IMR-90 (cell line): Measurements from ENCODE around the gene FBLN7. TPM values are rescaled to one million over a fixed set of nuclear protein-coding genes. Genes with fewer than 3 reads are reported as not detected.

Source experiments
- ATAC-seq: fragments of 200-7000 bp; cut with Tn5 transposase; 2 replicates; pipeline ENCODE4 v1.9.1; 2020; ENCODE audit warnings: low read depth, mild to moderate bottlenecking, moderate library complexity
- BruUV-seq: library from RNA; stranded (reverse); fragments of 400-500 nt; replicated peaks from 2 replicates; lab custom pipeline; 2021; lab: Mats Ljungman, UMichigan
- CTCF ChIA-PET: fragments of 300-600 bp; formaldehyde crosslinking; extraction: SDS; loops from one replicate; lab custom pipeline; 2021; ENCODE audit warnings: antibody characterized with exemption; lab: Yijun Ruan, JAX
- POLR2A ChIA-PET: fragments of 300-600 bp; sonication (Branson Sonifier 250); formaldehyde crosslinking; loops from one replicate; lab custom pipeline; 2022; ENCODE audit warnings: antibody characterized with exemption; ENCODE audit not compliant: unreplicated experiment; lab: Charles Lee
- DNase-seq: peaks from one replicate; pipeline ENCODE4 v3.0.0; 2013
- H2AFZ ChIP-seq: replicated peaks from 2 replicates; pipeline ENCODE3; 2013; ENCODE audit warnings: low read length, mild to moderate bottlenecking; ENCODE audit not compliant: poor library complexity
- H2AK5ac ChIP-seq: 2 replicates; pipeline ENCODE4 v1.6.1; 2013; ENCODE audit warnings: low read depth, low read length, inconsistent platforms
- H2AK9ac ChIP-seq: replicated peaks from 2 replicates; pipeline ENCODE3; 2013; ENCODE audit warnings: mild to moderate bottlenecking, low read depth, low read length, moderate library complexity; ENCODE audit not compliant: poor library complexity
- H2BK120ac ChIP-seq: 2 replicates; pipeline ENCODE4 v1.6.1; 2013; ENCODE audit warnings: low read depth, low read length, inconsistent platforms
- H2BK15ac ChIP-seq: 3 replicates; pipeline ENCODE4 v1.6.1; 2013; ENCODE audit warnings: low read depth, low read length, inconsistent platforms
- H2BK20ac ChIP-seq: 2 replicates; pipeline ENCODE4 v1.6.1; 2013; ENCODE audit warnings: low read depth, mild to moderate bottlenecking, inconsistent platforms, low read length, moderate library complexity
- H2BK5ac ChIP-seq: 2 replicates; pipeline ENCODE4 v1.6.1; 2013; ENCODE audit warnings: mild to moderate bottlenecking, low read depth, low read length, inconsistent platforms; ENCODE audit not compliant: poor library complexity, severe bottlenecking
- H3K14ac ChIP-seq: replicated peaks from 2 replicates; pipeline ENCODE4 v1.6.1; 2013; ENCODE audit warnings: low read depth, low read length, inconsistent platforms
- H3K18ac ChIP-seq: 2 replicates; pipeline ENCODE4 v1.6.1; 2013; ENCODE audit warnings: low read depth, low read length, control low read depth
- H3K23ac ChIP-seq: 2 replicates; pipeline ENCODE4 v1.6.1; 2013; ENCODE audit warnings: low read depth, low read length, inconsistent platforms
- H3K27ac ChIP-seq: 2 replicates; pipeline ENCODE4 v1.5.1; 2013; ENCODE audit warnings: mild to moderate bottlenecking, control low read depth, low read length; ENCODE audit not compliant: insufficient read depth
- H3K27me3 ChIP-seq: 2 replicates; pipeline ENCODE4 v1.6.1; 2013; ENCODE audit warnings: low read length; ENCODE audit not compliant: control insufficient read depth, insufficient read depth
- H3K36me3 ChIP-seq: 2 replicates; pipeline ENCODE4 v1.6.1; 2013; ENCODE audit warnings: low read length, mixed read lengths; ENCODE audit not compliant: control insufficient read depth, insufficient read depth
- H3K4ac ChIP-seq: 2 replicates; pipeline ENCODE4 v1.6.1; 2013; ENCODE audit warnings: low read depth, low read length, inconsistent platforms
- H3K4me1 ChIP-seq: 2 replicates; pipeline ENCODE4 v1.6.1; 2013; ENCODE audit warnings: low read length, mixed read lengths; ENCODE audit not compliant: control insufficient read depth, insufficient read depth
- H3K4me2 ChIP-seq: 2 replicates; pipeline ENCODE4 v1.6.1; 2013; ENCODE audit warnings: low read depth, mild to moderate bottlenecking, control low read depth, low read length, moderate library complexity
- H3K4me3 ChIP-seq: 2 replicates; pipeline ENCODE4 v1.5.1; 2013; ENCODE audit warnings: low read depth, mild to moderate bottlenecking, control low read depth, low read length, moderate library complexity; ENCODE audit not compliant: insufficient read depth
- H3K56ac ChIP-seq: 2 replicates; pipeline ENCODE4 v1.6.1; 2013; ENCODE audit warnings: low read length, inconsistent platforms; ENCODE audit not compliant: insufficient read depth; ENCODE audit errors: extremely low read depth
- H3K79me1 ChIP-seq, 2 experiments: 2 replicates each; pipeline ENCODE4 v1.6.1; 2013; ENCODE audit warnings: low read length in 2 of 2, inconsistent platforms in 1 of 2, low read depth in 1 of 2
- H3K9ac ChIP-seq: 2 replicates; pipeline ENCODE4 v1.6.1; 2013; ENCODE audit warnings: low read depth, low read length, control low read depth
- H3K9me1 ChIP-seq: 2 replicates; pipeline ENCODE4 v1.6.1; 2013; ENCODE audit warnings: low read length, inconsistent platforms; ENCODE audit not compliant: insufficient read depth
- H3K9me3 ChIP-seq: 2 replicates; pipeline ENCODE4 v1.6.1; 2013; ENCODE audit warnings: low read length; ENCODE audit not compliant: control insufficient read depth, insufficient read depth
- H4K20me1 ChIP-seq: 2 replicates; pipeline ENCODE4 v1.6.1; 2013; ENCODE audit warnings: low read length, inconsistent platforms; ENCODE audit not compliant: insufficient read depth
- H4K5ac ChIP-seq: 2 replicates; pipeline ENCODE4 v1.6.1; 2013; ENCODE audit warnings: mild to moderate bottlenecking, low read depth, low read length, control low read depth
- H4K8ac ChIP-seq, 2 experiments: 2 replicates each; pipeline ENCODE4 v1.6.1; 2013; ENCODE audit warnings: low read depth in 2 of 2, low read length in 2 of 2, control low read depth in 1 of 2, inconsistent platforms in 1 of 2
- H4K91ac ChIP-seq: 2 replicates; pipeline ENCODE4 v1.6.1; 2013; ENCODE audit warnings: low read depth, low read length, inconsistent platforms; ENCODE audit not compliant: insufficient read depth
- MAFK ChIP-seq: IDR thresholded peaks from 2 replicates; pipeline ENCODE4 v1.6.1; 2012; ENCODE audit warnings: low read depth, low read length, improper control_type of control experiment
- POLR2A ChIP-seq: IDR thresholded peaks from 2 replicates; pipeline ENCODE4 v1.6.1; 2012; ENCODE audit warnings: mild to moderate bottlenecking, low read depth, low read length
- WGBS, 2 experiments: methylation state at CpG; one replicate each; pipeline versions ENCODE4 v1.1.5 to v1.1.7; 2013; ENCODE audit warnings: missing lambda C conversion rate in 2 of 2; ENCODE audit not compliant: insufficient read length in 1 of 2; ENCODE audit errors: extremely low coverage in 2 of 2; 5-methylcytosine and 5-hydroxymethylcytosine counted together
- dilution Hi-C: fragments of 300-500 bp; cut with HindIII; formaldehyde crosslinking; loops from one replicate; pipeline ENCODE4 v1.14.3; 2018; ENCODE audit warnings: low sequenced_read_pairs; ENCODE audit not compliant: unreplicated experiment
- in situ Hi-C: fragments of 300-500 bp; cut with MboI; formaldehyde crosslinking; loops from 3 replicates; pipeline ENCODE4 v1.14.3; 2019; ENCODE audit warnings: low sequenced_read_pairs, inconsistent platforms, mixed read lengths
- intact Hi-C: fragments of 100-400 bp; cut with micrococcal nuclease; formaldehyde crosslinking; loops from 2 replicates; pipeline ENCODE4 v1.10.0; 2022
- polyA plus RNA-seq, 3 experiments: library from polyadenylated mRNA; depleted of rRNA; stranded (reverse); fragments of >200 nt; gene quantifications; 2 replicates each; pipeline ENCODE4 v1.2.3, GENCODE V29; 2012; ENCODE audit warnings: low replicate concordance in 1 of 3
- total RNA-seq: library from RNA; depleted of rRNA; stranded (reverse); fragments of >200 nt; gene quantifications from 2 replicates; pipeline ENCODE4 v1.2.3, GENCODE V29; 2012

Gene FBLN7
- total and polyA plus RNA-seq, 2 of the 4 experiments (the other 2 are of a cell fraction): 0.18 to 1.2 TPM

DNA sequence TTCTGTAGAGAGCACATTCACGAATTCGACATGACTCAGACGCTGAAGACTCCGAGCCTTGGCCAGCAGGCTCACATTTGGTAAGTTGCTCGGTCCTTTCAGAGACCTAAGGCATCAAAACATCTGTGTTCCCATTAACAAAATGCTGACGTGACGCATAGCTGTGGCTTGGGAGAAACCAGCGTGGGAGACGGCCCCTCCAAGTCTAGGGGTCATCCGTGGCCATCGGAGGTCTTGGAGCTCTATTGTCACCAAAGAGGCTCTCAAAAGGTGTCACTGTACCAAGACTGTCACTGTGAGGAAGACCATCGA, 14.9 kb downstream of the FBLN7 start:
- H3K18ac ChIP-seq: no peak overlapping the region
- ChIA-PET POLR2A (no interaction called here), CTCF (no interaction called here)
- H4K91ac ChIP-seq: no peak overlapping the region
- no peaks in the 10 kb centered on the region for H3K36me3 ChIP-seq
- no peak overlapping the region for H2BK5ac ChIP-seq
- H4K8ac ChIP-seq: no peak overlapping the region
- H3K9me1 ChIP-seq: peaks cover 5% of the 10 kb centered on the region
- dilution Hi-C loops: no loop called here
- intact Hi-C loops: no loop called here
- H3K4me2 ChIP-seq: no peak overlapping the region
- H2BK120ac ChIP-seq: no peak overlapping the region
- no peak overlapping the region for H3K27ac ChIP-seq
- no peaks in the 10 kb centered on the region for H3K27me3 ChIP-seq
- H3K4me1 ChIP-seq: peaks cover 14% of the 10 kb centered on the region
- H4K5ac ChIP-seq: no peak overlapping the region
- no peak overlapping the region for H3K9ac ChIP-seq
- H3K56ac ChIP-seq: no peak overlapping the region
- no TSS peak for BruUV-seq
- in situ Hi-C loops: no loop called here
- 0 out of 4 replicates have a peak, but pooled peaks cover 0 to 11% of the 10 kb centered on the region in 2 experiments for H3K79me1 ChIP-seq
- H2BK20ac ChIP-seq: no peak overlapping the region
- H3K23ac ChIP-seq: no peak overlapping the region
- no peaks in the 10 kb centered on the region for H3K9me3 ChIP-seq
- WGBS, 2 experiments: 96% methylated on average over 9 of the region's 12 CpGs; no CpG with 5 or more reads in 1 of the 2 experiments
- H3K4ac ChIP-seq: no peak overlapping the region
- no peak overlapping the region for H2BK15ac ChIP-seq
- no peak overlapping the region for H3K14ac ChIP-seq
- no peak overlapping the region for H3K4me3 ChIP-seq
- H2AK9ac ChIP-seq: no peak overlapping the region
- DNase-seq: no peak
- no peaks in the 10 kb centered on the region for H4K20me1 ChIP-seq
- no peak overlapping the region for H2AFZ ChIP-seq
- H2AK5ac ChIP-seq: no peak overlapping the region
- peak; percentile 61 for TF ChIP-seq MAFK
- TF ChIP-seq POLR2A: no peak
- no peak for ATAC-seq
